NCI-H345 (cell line): Measurements from ENCODE around the gene RAB12.
"Not testable (repeated sequence)": the region's sequence is repeated elsewhere in the genome, so short reads cannot be mapped to it uniquely, and the experiment has no call there.

ENCODE experiments used
- DNase-seq: peaks from one replicate; lab custom pipeline; 2025; lab: John Stamatoyannopoulos, UW

Gene RAB12

GRCh38 chr18:8608795-8609658 lies at the start of gene RAB12:
TSS of gene RAB12 (plus strand) at chr18:8609437. CDS start at chr18:8609440, 3 bp downstream.
- DNase-seq = peak; percentile 87

DNA sequence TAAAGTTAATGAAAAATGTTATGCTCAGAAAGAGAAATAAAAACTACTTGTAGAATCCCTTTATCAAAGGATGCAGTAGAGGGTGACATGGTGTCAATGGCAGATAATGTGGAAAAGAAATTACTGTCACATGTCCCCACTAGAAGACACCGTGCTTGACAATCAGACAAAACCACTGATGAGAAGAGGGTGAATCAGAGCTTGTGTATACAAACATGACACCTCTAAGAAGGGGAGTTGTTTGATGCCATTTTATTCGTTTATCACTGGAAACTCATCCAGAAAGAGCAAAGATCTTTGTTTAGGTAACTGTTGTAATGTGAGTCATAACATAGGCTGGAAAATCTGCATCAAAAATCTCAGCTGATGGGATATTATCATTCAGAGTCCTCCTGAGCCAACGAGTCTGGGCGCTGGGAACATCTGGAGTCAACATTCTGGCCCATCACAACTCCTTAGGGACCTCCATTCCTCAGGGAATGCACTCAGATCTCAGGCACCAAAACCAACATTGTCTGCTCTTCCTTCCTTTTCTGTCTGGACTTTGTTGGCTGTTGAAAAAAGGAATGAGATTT lies 49.5 kb upstream of the RAB12 start:
- DNase-seq = peak; percentile 68

- no peak for DNase-seq
Measured at GRCh38 chr18:8561123-8561910, 47.9 kb upstream of the RAB12 start.

DNA sequence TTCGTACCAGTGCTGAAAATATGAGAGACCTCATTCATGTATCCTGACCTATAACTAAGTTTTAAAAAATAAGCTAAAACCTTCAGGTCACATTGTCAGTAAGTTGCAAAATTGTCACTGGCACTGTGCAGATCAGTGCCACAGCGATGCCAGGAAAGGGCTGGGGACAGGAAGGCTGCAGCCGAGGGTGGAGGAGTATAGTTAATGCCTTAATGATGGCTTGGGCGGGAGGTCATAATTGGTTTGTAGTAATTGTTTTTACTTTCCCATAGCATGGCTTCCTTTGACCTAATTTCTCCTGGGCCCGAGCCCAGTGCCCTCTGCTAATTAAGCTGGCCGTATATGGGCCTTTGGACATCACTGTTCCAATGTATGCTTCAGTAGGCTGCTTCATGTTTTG lies 47.2 kb upstream of the RAB12 start:
- no peak for DNase-seq

- peak; percentile 36 for DNase-seq
Measured at GRCh38 chr18:8562919-8563318, 46.3 kb upstream of the RAB12 start.

DNA sequence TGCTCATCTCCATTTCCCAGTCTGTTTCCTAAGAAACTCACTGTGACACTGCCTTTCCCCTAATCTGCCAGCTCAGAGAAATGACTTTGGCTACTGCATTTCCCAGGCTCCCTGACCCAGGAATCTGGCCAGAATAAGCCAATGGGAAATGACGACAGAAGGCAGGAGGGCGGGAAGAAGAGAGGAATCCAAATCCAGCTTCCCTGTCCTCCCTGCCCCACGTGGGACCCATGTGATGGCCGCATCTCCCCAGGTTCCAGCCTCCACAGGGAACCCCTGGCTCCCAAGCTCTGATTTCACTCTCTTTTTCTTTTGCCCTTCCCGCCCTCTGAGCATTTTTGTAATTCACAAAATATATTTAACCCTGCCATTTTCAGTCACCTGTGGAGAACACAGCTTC lies 37.8 kb upstream of the RAB12 start:
- no peak for DNase-seq

DNA sequence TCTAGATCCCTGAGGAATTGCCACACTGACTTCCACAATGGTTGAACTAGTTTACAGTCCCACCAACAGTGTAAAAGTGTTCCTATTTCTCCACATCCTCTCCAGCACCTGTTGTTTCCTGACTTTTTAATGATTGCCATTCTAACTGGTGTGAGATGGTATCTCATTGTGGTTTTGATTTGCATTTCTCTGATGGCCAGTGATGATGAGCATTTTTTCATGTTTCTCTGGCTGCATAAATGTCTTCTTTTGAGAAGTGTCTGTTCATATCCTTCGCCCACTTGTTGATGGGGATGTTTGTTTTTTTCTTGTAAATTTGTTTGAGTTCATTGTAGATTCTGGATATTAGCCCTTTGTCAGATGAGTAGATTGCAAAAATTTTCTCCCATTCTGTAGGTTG lies 35.5 kb upstream of the RAB12 start:
- DNase-seq = not testable (repeated sequence)

GRCh38 chr18:8584798-8585197 lies 24.4 kb upstream of the RAB12 start:
- DNase-seq = no peak

GRCh38 chr18:8586941-8587340 lies 22.3 kb upstream of the RAB12 start:
- DNase-seq = no peak

GRCh38 chr18:8595445-8595844 lies 13.8 kb upstream of the RAB12 start:
- no peak for DNase-seq

GRCh38 chr18:8601277-8602032 lies 7.8 kb upstream of the RAB12 start:
- no peak for DNase-seq

DNA sequence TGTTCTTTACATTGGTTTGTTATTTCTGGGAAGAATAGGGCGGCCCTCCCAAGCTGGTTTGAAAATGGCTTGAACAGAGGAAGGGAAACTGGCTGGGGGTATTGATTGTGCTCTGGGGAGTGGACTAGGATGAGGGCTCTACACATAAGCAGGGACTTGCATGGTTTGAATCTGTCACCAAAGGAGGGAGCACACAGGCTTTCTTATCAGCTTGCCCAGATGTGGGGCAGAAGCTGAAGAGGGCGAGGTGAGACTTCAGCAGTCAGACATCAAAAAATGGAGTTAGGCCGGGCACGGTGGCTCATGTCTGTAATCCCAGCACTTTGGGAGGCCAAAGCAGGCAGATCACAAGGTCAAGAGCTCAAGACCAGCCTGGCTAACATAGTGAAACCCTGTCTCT lies 7.2 kb upstream of the RAB12 start:
- no peak for DNase-seq

- DNase-seq = no peak
Measured at GRCh38 chr18:8602557-8602956, 6.7 kb upstream of the RAB12 start.

DNA sequence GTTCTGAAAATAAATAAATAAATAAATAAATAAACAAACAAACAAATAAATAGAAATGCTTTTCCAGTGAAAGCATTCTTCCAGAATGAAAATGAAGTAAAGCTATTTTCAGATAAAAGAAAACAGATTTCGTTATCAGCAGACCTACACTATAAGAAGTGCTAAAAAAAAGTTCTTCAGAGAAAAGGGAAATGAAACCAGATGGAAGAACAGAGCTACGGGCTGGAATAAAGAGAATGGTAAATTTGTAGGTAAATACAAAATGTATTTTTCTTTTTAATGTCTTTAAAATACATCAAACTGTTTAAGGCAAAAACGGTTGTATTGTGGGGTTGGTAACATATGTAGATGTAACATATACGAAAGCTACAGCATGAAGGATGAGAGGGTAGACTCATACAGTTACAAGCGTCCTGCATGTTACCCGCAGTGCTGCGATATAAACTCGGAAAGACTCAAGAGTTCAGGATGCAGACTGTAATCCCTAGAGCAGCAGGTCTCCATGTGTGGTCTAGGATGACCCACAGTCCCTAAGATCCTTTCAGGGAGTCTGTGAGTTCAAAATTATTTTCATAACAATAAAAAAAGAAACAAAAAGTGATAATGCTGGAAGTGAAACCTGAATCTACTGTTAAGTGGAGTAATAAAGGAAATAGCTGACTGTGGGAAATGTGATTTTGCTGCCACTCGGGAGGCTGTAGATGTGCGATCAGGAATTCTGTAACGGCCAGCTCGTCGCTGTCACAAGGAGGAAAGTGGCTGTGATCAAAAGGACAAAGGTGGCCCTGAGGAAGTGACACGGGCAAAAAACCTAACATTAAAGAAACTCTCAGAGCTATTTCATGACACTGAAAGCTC lies 5.3 kb upstream of the RAB12 start:
- DNase-seq = no peak

- no peak for DNase-seq
Measured at GRCh38 chr18:8605974-8606373, 3.3 kb upstream of the RAB12 start.

DNA sequence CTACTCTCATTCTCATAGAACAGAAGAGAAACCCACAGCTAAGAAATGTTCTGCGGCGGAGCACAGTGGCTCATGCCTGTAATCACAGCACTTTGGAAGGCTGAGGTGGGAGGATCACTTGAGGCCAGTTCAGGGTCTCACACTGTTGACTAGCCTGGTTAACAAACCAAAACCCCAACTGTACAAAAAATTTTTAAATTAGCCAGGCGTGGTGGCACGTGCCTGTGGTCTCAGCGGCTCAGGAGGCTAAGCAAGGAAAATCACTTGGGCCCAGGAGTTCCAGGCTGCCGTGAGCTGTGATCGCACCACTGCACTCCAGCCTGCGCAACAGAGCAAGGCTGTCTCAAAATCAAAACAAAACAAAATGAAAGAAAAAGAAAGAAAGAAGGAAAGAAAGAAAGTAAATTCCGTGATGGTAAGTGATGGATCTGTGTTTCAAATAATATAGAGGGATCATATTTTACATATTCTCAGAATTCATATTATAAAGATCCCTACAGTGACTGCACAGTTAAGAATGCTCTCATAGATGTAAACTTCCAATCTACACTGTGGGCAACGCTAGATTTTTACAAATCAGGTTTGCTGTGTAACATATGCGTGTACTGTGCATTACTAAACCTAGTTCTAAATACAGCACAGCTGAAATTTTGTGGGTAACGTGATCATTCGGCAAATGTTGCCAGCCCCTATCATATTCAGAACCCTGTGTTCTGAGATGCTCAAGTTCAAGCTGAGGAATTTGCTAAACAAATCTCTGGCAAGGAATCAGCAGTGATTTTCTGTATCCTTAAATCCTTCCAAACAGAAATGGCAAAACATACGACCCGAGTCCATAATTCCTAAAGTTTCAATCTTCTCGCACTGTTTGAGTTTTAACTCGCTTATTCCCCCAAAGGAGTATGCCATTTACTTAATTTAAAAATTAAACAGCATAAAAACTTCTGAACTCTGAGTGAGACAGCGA lies 1.2 kb upstream of the RAB12 start:
- DNase-seq = no peak

- DNase-seq = no peak
Measured at GRCh38 chr18:8609659-8610458, 622 bp downstream of the RAB12 start.

DNA sequence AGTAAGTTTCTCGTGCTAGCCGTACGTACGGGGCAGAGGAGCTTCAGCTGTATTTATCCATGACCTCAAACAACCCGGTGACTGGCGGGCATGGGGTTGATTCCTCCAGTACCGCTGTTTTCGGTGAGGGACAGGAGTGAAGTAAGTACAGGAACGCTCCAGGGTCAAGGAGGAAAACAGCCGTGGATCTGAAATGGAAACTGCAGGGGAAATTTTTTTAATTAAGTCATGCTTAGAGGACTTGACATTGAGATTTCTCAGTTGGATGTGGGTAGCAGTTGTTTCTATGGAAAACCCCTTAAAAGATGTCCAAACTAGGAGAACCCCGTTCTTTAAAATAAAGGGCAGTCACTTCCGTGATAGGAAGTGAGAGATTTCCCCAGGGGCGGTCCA lies 1.2 kb downstream of the RAB12 start:
- no peak for DNase-seq

- no peak for DNase-seq
Measured at GRCh38 chr18:8611916-8612576, 2.8 kb downstream of the RAB12 start.
